K562 (cell line): Measurements from ENCODE around the gene FANCI. TPM values are rescaled to one million over a fixed set of nuclear protein-coding genes. Genes with fewer than 3 reads are reported as not detected.

ENCODE experiments used
- ADNP ChIP-seq: fragments of 200-800 bp; sonication (Bioruptor generic); IDR thresholded peaks from 2 replicates; pipeline ENCODE4 v1.6.1; 2016; ENCODE audit warnings: missing genetic modification characterization, missing compliant biosample characterization
- ARNT ChIP-seq, 2 experiments: fragments of 450-650 bp; IDR thresholded peaks; 2 replicates each; pipeline ENCODE4 v1.6.1; 2016; ENCODE audit warnings: mild to moderate bottlenecking in 1 of 2
- CTBP1 ChIP-seq: fragments of 450-650 bp; IDR thresholded peaks from 2 replicates; pipeline ENCODE4 v1.6.1; 2016; ENCODE audit warnings: borderline replicate concordance
- E2F5 ChIP-seq: sonication (generic); formaldehyde crosslinking; IDR thresholded peaks from 2 replicates; pipeline ENCODE4 v1.8.0; 2022; ENCODE audit warnings: mild to moderate bottlenecking, missing genetic modification reagents
- ETV1 ChIP-seq: fragments of 450-650 bp; conservative IDR thresholded peaks from 2 replicates; pipeline ENCODE4 v1.6.1; 2016; ENCODE audit warnings: missing genetic modification characterization, control low read depth, low read depth, missing compliant biosample characterization
- FOSL1 ChIP-seq: fragments of 200-800 bp; sonication (Bioruptor generic); conservative IDR thresholded peaks from 2 replicates; pipeline ENCODE4 v1.6.1; 2016; ENCODE audit warnings: missing genetic modification characterization, missing compliant biosample characterization
- KDM1A ChIP-seq, 2 experiments: fragments of 450-650 bp; IDR thresholded peaks; 2 replicates each; pipeline ENCODE4 v1.6.1; 2016; ENCODE audit warnings: mild to moderate bottlenecking in 2 of 2
- MYNN ChIP-seq, 2 experiments: sonication (generic); formaldehyde crosslinking in 1 of 2; IDR thresholded peaks; 2 replicates each; pipeline versions ENCODE4 v1.5.0 to v1.6.1; 2016 to 2020; ENCODE audit warnings: antibody characterized with exemption in 1 of 2, missing genetic modification reagents in 1 of 2
- PRDM10 ChIP-seq: fragments of 450-650 bp; IDR thresholded peaks from 2 replicates; pipeline ENCODE4 v1.6.1; 2018; ENCODE audit not compliant: partially characterized antibody
- THRAP3 ChIP-seq: fragments of 450-650 bp; IDR thresholded peaks from 2 replicates; pipeline ENCODE4 v1.6.1; 2016; ENCODE audit warnings: mild to moderate bottlenecking, inconsistent platforms, borderline replicate concordance
- ZFP36 ChIP-seq: fragments of 150-350 bp; IDR thresholded peaks from 2 replicates; pipeline ENCODE4 v1.6.1; 2018; ENCODE audit warnings: low read length, low read depth; ENCODE audit not compliant: partially characterized antibody
- ZNF12 ChIP-seq: sonication (generic); formaldehyde crosslinking; IDR thresholded peaks from 2 replicates; pipeline ENCODE4 v1.4.0; 2020; ENCODE audit warnings: mild to moderate bottlenecking, missing genetic modification reagents
- ZNF277 ChIP-seq: fragments of 250-450 bp; sonication (Bioruptor Pico); IDR thresholded peaks from 2 replicates; pipeline ENCODE4 v1.8.0; 2022; ENCODE audit warnings: inconsistent platforms, mild to moderate bottlenecking, moderate library complexity, borderline replicate concordance
- ZNF586 ChIP-seq: fragments of 450-650 bp; formaldehyde crosslinking; conservative IDR thresholded peaks from 2 replicates; pipeline ENCODE4 v1.4.0; 2020; ENCODE audit warnings: mild to moderate bottlenecking, moderate library complexity
- ZNF589 ChIP-seq: fragments of 200-800 bp; sonication (Bioruptor generic); IDR thresholded peaks from 2 replicates; pipeline ENCODE4 v1.6.1; 2016; ENCODE audit warnings: low read depth, missing genetic modification characterization, missing compliant biosample characterization
- polyA plus RNA-seq, 8 experiments: library from polyadenylated mRNA; depleted of rRNA in 4 of 8; stranded (reverse) in 5 of 8; unstranded in 3 of 8; fragments of >200 nt; fragmentation: Nextera tagmentation in 2 of 8; fragmentation: Illumina TruSeq in 1 of 8; extraction: Ambion mirVana in 2 of 8; extraction: Trizol in 1 of 8; gene quantifications; 2 replicates each; pipeline versions ENCODE4 v1.2.1 to v1.2.3, GENCODE V29; 2011 to 2014; ENCODE audit warnings: inconsistent platforms in 1 of 8, missing spikeins in 1 of 8
- total RNA-seq, 7 experiments: library from RNA; depleted of rRNA in 6 of 7; stranded (reverse); fragments of >200 nt in 6 of 7; fragmentation: Illumina TruSeq in 2 of 7; extraction: Trizol in 2 of 7; gene quantifications; 2 replicates each; pipeline versions ENCODE4 v1.2.1 to v1.2.3, GENCODE V29; 2011 to 2021; ENCODE audit warnings: low replicate concordance in 1 of 7
- TF ChIP-seq, protein P1 (sequence below): fragments of 200-800 bp; sonication (Bioruptor generic); IDR thresholded peaks from 2 replicates; pipeline ENCODE4 v1.6.1; 2017; ENCODE audit warnings: missing genetic modification characterization, missing compliant biosample characterization
- TF ChIP-seq, protein P2 (sequence below): fragments of 250-450 bp; sonication (Bioruptor Pico); IDR thresholded peaks from 2 replicates; pipeline ENCODE4 v1.5.0; 2022; ENCODE audit warnings: mild to moderate bottlenecking

Gene FANCI
- total and polyA plus RNA-seq, 9 of the 15 experiments (the other 6 are each of a cell fraction or from before 2014, with no cell fraction given) = 72.1 to 165 (median 131) TPM

DNA sequence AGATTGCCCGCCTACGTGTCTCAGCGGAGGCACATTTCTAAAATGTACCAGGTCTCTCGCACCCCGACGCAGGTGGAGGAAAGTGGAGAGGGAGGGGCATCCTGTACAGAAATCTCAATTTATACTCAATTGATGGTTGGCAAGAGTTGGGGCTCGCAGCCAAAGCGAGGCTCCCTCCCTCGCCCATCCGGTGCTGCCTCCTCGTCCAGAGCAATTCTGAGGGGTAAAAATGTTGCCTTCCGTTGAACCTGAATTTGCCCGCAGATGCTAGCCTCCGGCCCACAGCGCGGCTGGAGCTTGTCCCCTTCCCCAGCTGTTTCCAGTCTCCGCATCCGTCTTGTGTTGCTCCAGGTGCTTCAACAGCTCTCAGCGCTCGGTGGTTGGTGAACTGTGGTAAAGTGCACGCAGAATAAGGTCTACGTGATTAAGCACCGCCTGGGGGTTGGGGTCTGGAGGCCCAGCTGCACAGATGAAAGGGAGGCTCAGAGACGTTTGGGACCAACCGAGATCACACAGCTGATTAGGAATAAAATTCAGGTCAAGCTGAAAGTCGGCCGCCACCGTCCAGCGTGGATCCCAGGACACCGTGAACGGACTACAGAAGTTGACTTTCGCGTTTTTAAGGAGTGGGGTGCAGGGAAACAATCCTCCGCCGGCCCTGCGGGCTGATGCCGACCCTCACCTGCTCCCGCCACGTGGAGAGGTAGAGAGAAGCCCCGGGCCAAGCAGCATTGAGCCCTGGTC, 91.7 kb downstream of the FANCI start (continued):
- no peak for TF ChIP-seq ZNF277 (CRISPR knock-in tag)
- TF ChIP-seq CTBP1 = 0 out of 2 replicates have a peak, but pooled peaks have one; percentile 5
- peak; percentile 35; the same call in 1 of the 2 replicates for TF ChIP-seq MYNN (IDR thresholded peaks at IDR 0.05)
- TF ChIP-seq MYNN (CRISPR knock-in tag; IDR thresholded peaks at IDR 0.05) = no peak
- peak; percentile 31 to 61; a peak in 3 of 4 replicates for TF ChIP-seq KDM1A (IDR thresholded peaks at IDR 0.05)
- TF ChIP-seq ZNF589 (CRISPR knock-in tag) = 0 out of 2 replicates have a peak, but pooled peaks have one; percentile 31
- TF ChIP-seq ADNP = peak; percentile 85; the same call in 1 of the 2 replicates
- TF ChIP-seq ZNF586 (CRISPR knock-in tag) = no peak
- TF ChIP-seq, protein P1, sequence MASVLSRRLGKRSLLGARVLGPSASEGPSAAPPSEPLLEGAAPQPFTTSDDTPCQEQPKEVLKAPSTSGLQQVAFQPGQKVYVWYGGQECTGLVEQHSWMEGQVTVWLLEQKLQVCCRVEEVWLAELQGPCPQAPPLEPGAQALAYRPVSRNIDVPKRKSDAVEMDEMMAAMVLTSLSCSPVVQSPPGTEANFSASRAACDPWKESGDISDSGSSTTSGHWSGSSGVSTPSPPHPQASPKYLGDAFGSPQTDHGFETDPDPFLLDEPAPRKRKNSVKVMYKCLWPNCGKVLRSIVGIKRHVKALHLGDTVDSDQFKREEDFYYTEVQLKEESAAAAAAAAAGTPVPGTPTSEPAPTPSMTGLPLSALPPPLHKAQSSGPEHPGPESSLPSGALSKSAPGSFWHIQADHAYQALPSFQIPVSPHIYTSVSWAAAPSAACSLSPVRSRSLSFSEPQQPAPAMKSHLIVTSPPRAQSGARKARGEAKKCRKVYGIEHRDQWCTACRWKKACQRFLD (CRISPR knock-in tag) = no peak
- TF ChIP-seq, protein P2, sequence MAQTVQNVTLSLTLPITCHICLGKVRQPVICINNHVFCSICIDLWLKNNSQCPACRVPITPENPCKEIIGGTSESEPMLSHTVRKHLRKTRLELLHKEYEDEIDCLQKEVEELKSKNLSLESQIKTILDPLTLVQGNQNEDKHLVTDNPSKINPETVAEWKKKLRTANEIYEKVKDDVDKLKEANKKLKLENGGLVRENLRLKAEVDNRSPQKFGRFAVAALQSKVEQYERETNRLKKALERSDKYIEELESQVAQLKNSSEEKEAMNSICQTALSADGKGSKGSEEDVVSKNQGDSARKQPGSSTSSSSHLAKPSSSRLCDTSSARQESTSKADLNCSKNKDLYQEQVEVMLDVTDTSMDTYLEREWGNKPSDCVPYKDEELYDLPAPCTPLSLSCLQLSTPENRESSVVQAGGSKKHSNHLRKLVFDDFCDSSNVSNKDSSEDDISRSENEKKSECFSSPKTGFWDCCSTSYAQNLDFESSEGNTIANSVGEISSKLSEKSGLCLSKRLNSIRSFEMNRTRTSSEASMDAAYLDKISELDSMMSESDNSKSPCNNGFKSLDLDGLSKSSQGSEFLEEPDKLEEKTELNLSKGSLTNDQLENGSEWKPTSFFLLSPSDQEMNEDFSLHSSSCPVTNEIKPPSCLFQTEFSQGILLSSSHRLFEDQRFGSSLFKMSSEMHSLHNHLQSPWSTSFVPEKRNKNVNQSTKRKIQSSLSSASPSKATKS (CRISPR knock-in tag) = no peak
- 0 out of 4 replicates have a peak, but pooled peaks of 1 of the 2 experiments have one; percentile 5 for TF ChIP-seq ARNT (IDR thresholded peaks at IDR 0.05)
- TF ChIP-seq ZNF12 (CRISPR knock-in tag) = 0 out of 2 replicates have a peak, but pooled peaks have one; percentile 2
- TF ChIP-seq PRDM10 = no peak
- 0 out of 2 replicates have a peak, but pooled peaks have one; percentile 47 for TF ChIP-seq E2F5
- TF ChIP-seq ZFP36 = peak; percentile 80
- TF ChIP-seq ETV1 (tag) = 0 out of 2 replicates have a peak, but pooled peaks have one; percentile 4
- peak; percentile 86; the same call in 1 of the 2 replicates for TF ChIP-seq THRAP3
- peak; percentile 2; the same call in 1 of the 2 replicates for TF ChIP-seq FOSL1 (tag)
